ENCODE results near the gene ABCA4. TPM values are rescaled to one million over a fixed set of nuclear protein-coding genes. Genes with fewer than 3 reads are reported as not detected.
"Not testable (repeated sequence)": the region's sequence is repeated elsewhere in the genome, so short reads cannot be mapped to it uniquely, and the experiment has no call there.

ABCA4 gene
- total RNA-seq, 1 experiment from 2014 or later = 0.22 TPM

- ChIA-PET POLR2A (no interaction called here), RAD21 (ENCODE audit: low non-redundant PET in 1 of 2, low total read pairs in 2 of 2, uncharacterized antibody in 2 of 2, unreplicated experiment in 2 of 2) (no interaction called here), CTCF (no interaction called here)
- intact Hi-C loops (cut with micrococcal nuclease) = no loop called here
- BruUV-seq (replicated peaks) = no TSS peak
- Histone ChIP-seq H3K79me2 (ENCODE audit: insufficient read depth, low read length) (no peaks in the 10 kb centered on the region), H3K9ac (ENCODE audit: low read length) (no peak overlapping the region), H3K9me3 (ENCODE audit: control insufficient read depth in 1 of 2, insufficient read depth in 1 of 2, low read depth in 1 of 2, low read length in 2 of 2) (no peaks in the 10 kb centered on the region), H3K9me2 (ENCODE audit: insufficient read depth) (no peaks in the 10 kb centered on the region), H2AFZ (ENCODE audit: low read depth, low read length, poor library complexity, severe bottlenecking) (no peak overlapping the region), H3K4me2 (ENCODE audit: low read length) (no peak overlapping the region), H3K27me3 (ENCODE audit: insufficient read depth, low read length) (no peaks in the 10 kb centered on the region), H3K4me1 (ENCODE audit: control insufficient read depth in 1 of 2, insufficient read depth in 2 of 2, low read length in 2 of 2) (peaks cover 7 to 36% of the 10 kb centered on the region in 2 experiments), H3K4me3 (replicated peaks in 1 of 2; ENCODE audit: low read depth in 1 of 2, low read length in 2 of 2) (no peak overlapping the region), H3K27ac (ENCODE audit: low read depth, low read length) (no peak overlapping the region), H3K36me3 (ENCODE audit: control insufficient read depth in 1 of 2, insufficient read depth in 2 of 2, low read length in 2 of 2) (peaks cover 0 to 9% of the 10 kb centered on the region in 2 experiments; a peak in 1 of 4 replicates), H4K20me1 (ENCODE audit: insufficient read depth) (peaks cover 7% of the 10 kb centered on the region; the same call in 1 of the 2 replicates)
- ATAC-seq (no peak), DNase-seq (ENCODE audit: low read depth, low spot score) (no peak)
- TF ChIP-seq EZH2phosphoT487 (IDR thresholded peaks at IDR 0.05; ENCODE audit: borderline replicate concordance) (no peak), JUND (IDR thresholded peaks at IDR 0.05) (peak; percentile 3; the same call in 1 of the 2 replicates)
Measured at GRCh38 chr1:94165843-94166242, 44.9 kb upstream of the ABCA4 start.

GRCh38 chr1:94164885-94165284, 43.9 kb upstream of the ABCA4 start:
- H3K4me2 ChIP-seq (ENCODE audit: low read length); H3K4me3 ChIP-seq (replicated peaks in 1 of 2; ENCODE audit: low read depth in 1 of 2, low read length in 2 of 2); ATAC-seq; DNase-seq (ENCODE audit: low read depth, low spot score); H3K27me3 ChIP-seq (ENCODE audit: insufficient read depth, low read length); POLR2A ChIA-PET; H3K9me2 ChIP-seq (ENCODE audit: insufficient read depth); H3K27ac ChIP-seq (ENCODE audit: low read depth, low read length); H3K79me2 ChIP-seq (ENCODE audit: insufficient read depth, low read length); CTCF ChIA-PET; H2AFZ ChIP-seq (ENCODE audit: low read depth, low read length, poor library complexity, severe bottlenecking); H3K9me3 ChIP-seq (ENCODE audit: control insufficient read depth in 1 of 2, insufficient read depth in 1 of 2, low read depth in 1 of 2, low read length in 2 of 2); H4K20me1 ChIP-seq (ENCODE audit: insufficient read depth); H3K36me3 ChIP-seq (ENCODE audit: control insufficient read depth in 1 of 2, insufficient read depth in 2 of 2, low read length in 2 of 2); BruUV-seq (replicated peaks); intact Hi-C loops (cut with micrococcal nuclease); H3K9ac ChIP-seq (ENCODE audit: low read length); RAD21 ChIA-PET (ENCODE audit: low non-redundant PET in 1 of 2, low total read pairs in 2 of 2, uncharacterized antibody in 2 of 2, unreplicated experiment in 2 of 2): not testable (repeated sequence)
- peaks cover 14 to 44% of the 10 kb centered on the region in 2 experiments for H3K4me1 ChIP-seq (ENCODE audit: control insufficient read depth in 1 of 2, insufficient read depth in 2 of 2, low read length in 2 of 2)

DNA sequence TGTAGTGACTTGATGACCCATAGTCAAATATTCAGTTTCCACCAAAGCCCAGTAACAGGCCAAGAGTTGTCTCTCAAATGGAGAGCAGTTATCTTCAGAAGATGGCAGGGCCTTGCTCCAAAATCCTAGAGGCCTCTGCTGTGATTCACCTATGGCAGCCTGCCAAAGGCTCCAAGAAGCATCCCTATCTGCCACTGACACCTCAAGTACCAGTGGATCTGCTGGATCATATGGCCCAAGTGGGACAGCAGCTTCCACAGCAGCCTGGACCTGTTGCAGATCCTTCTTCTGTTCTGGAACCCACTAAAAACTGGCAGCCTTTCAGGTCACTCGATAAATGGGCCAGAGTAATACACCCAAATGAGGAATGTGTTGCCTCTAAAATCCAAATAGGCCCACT, 43.2 kb upstream of the ABCA4 start:
- intact Hi-C loops (cut with micrococcal nuclease); RAD21 ChIA-PET (ENCODE audit: low non-redundant PET in 1 of 2, low total read pairs in 2 of 2, uncharacterized antibody in 2 of 2, unreplicated experiment in 2 of 2): not testable (repeated sequence)

GRCh38 chr1:94163249-94163648, 42.3 kb upstream of the ABCA4 start:
- POLR2A ChIA-PET; H3K36me3 ChIP-seq (ENCODE audit: control insufficient read depth in 1 of 2, insufficient read depth in 2 of 2, low read length in 2 of 2); H3K27ac ChIP-seq (ENCODE audit: low read depth, low read length); H3K79me2 ChIP-seq (ENCODE audit: insufficient read depth, low read length); H2AFZ ChIP-seq (ENCODE audit: low read depth, low read length, poor library complexity, severe bottlenecking); H3K4me3 ChIP-seq (replicated peaks in 1 of 2; ENCODE audit: low read depth in 1 of 2, low read length in 2 of 2); H3K9me3 ChIP-seq (ENCODE audit: control insufficient read depth in 1 of 2, insufficient read depth in 1 of 2, low read depth in 1 of 2, low read length in 2 of 2); CTCF ChIA-PET; H3K27me3 ChIP-seq (ENCODE audit: insufficient read depth, low read length); H3K9ac ChIP-seq (ENCODE audit: low read length); BruUV-seq (replicated peaks); DNase-seq (ENCODE audit: low read depth, low spot score); H3K9me2 ChIP-seq (ENCODE audit: insufficient read depth); ATAC-seq; intact Hi-C loops (cut with micrococcal nuclease); H4K20me1 ChIP-seq (ENCODE audit: insufficient read depth); RAD21 ChIA-PET (ENCODE audit: low non-redundant PET in 1 of 2, low total read pairs in 2 of 2, uncharacterized antibody in 2 of 2, unreplicated experiment in 2 of 2): not testable (repeated sequence)
- H3K4me2 ChIP-seq (ENCODE audit: low read length) = peak overlapping the region; percentile 31; the same call in 1 of the 2 replicates
- H3K4me1 ChIP-seq (ENCODE audit: control insufficient read depth in 1 of 2, insufficient read depth in 2 of 2, low read length in 2 of 2) = peaks cover 14 to 58% of the 10 kb centered on the region in 2 experiments

More for the DNA sequence above, 43.2 kb upstream of the ABCA4 start:
- H4K20me1 ChIP-seq (ENCODE audit: insufficient read depth); CTCF ChIA-PET; H3K4me3 ChIP-seq (replicated peaks in 1 of 2; ENCODE audit: low read depth in 1 of 2, low read length in 2 of 2); H3K27ac ChIP-seq (ENCODE audit: low read depth, low read length); H3K9me2 ChIP-seq (ENCODE audit: insufficient read depth); ATAC-seq; H2AFZ ChIP-seq (ENCODE audit: low read depth, low read length, poor library complexity, severe bottlenecking); DNase-seq (ENCODE audit: low read depth, low spot score); H3K36me3 ChIP-seq (ENCODE audit: control insufficient read depth in 1 of 2, insufficient read depth in 2 of 2, low read length in 2 of 2); H3K27me3 ChIP-seq (ENCODE audit: insufficient read depth, low read length); H3K9me3 ChIP-seq (ENCODE audit: control insufficient read depth in 1 of 2, insufficient read depth in 1 of 2, low read depth in 1 of 2, low read length in 2 of 2); H3K4me2 ChIP-seq (ENCODE audit: low read length); H3K79me2 ChIP-seq (ENCODE audit: insufficient read depth, low read length); H3K9ac ChIP-seq (ENCODE audit: low read length); POLR2A ChIA-PET; BruUV-seq (replicated peaks): not testable (repeated sequence)
- peaks cover 14 to 52% of the 10 kb centered on the region in 2 experiments for H3K4me1 ChIP-seq (ENCODE audit: control insufficient read depth in 1 of 2, insufficient read depth in 2 of 2, low read length in 2 of 2)
